ENCODE data around the gene DPP6. TPM values are rescaled to one million over a fixed set of nuclear protein-coding genes. Genes with fewer than 3 reads are reported as not detected.
A peak's percentile ranks its signal among the peaks of the same experiment; 100 is the strongest.

Gene DPP6
- total and polyA plus RNA-seq, 9 of the 15 experiments (the other 6 are each of a cell fraction or from before 2014, with no cell fraction given), result not detected

DNA sequence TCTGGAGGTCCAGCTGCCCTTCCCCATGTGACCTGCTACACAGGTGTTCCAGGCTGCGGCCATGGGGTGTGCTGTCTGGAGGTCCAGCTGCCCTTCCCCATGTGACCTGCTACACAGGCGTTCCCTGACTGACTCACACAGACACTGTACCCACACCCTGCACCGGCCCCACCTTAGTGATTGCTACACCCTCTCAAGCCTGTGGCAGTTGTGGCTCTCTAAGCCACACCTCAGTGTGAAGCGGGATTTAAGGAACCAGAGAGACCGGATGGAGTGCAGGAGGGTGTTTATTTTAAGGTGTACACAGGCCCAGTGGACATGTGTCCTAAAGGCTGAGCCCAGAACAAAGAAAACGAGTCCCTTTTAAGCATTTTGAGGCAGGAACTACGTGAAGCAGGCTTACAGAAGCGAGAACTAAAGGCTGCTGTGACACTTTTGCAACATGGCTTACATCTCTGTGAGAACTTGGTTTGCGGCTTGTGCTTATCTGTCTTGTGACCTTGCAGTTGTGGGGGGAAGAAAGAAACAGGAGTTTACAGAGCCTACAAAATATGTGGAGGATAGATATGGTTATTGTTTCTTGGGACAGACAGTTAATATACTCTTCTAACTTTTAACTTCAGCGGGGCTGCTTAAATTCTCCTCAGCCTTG is 624.4 kb downstream of the DPP6 start (continued):
- TF ChIP-seq, protein P1, sequence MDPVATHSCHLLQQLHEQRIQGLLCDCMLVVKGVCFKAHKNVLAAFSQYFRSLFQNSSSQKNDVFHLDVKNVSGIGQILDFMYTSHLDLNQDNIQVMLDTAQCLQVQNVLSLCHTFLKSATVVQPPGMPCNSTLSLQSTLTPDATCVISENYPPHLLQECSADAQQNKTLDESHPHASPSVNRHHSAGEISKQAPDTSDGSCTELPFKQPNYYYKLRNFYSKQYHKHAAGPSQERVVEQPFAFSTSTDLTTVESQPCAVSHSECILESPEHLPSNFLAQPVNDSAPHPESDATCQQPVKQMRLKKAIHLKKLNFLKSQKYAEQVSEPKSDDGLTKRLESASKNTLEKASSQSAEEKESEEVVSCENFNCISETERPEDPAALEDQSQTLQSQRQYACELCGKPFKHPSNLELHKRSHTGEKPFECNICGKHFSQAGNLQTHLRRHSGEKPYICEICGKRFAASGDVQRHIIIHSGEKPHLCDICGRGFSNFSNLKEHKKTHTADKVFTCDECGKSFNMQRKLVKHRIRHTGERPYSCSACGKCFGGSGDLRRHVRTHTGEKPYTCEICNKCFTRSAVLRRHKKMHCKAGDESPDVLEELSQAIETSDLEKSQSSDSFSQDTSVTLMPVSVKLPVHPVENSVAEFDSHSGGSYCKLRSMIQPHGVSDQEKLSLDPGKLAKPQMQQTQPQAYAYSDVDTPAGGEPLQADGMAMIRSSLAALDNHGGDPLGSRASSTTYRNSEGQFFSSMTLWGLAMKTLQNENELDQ (CRISPR knock-in tag; IDR thresholded peaks at IDR 0.05; ENCODE audit: borderline replicate concordance), result no peak
- TF ChIP-seq BRD9 (IDR thresholded peaks at IDR 0.05; ENCODE audit: low read depth, partially characterized antibody) (peak; percentile 92), ZNF830 (CRISPR knock-in tag; IDR thresholded peaks at IDR 0.05) (0 out of 2 replicates have a peak, but pooled peaks have one; percentile 55), RFX5 (IDR thresholded peaks at IDR 0.05; ENCODE audit: low read depth, low read length) (no peak), PHF8 (IDR thresholded peaks at IDR 0.05; ENCODE audit: borderline replicate concordance, low read length) (peak; percentile 43; the same call in 1 of the 2 replicates), ETV1 (tag; conservative IDR thresholded peaks at IDR 0.05; ENCODE audit: low read depth) (peak; percentile 74), ZNF57 (CRISPR knock-in tag; IDR thresholded peaks at IDR 0.05) (peak; percentile 89), POLR2H (tag; IDR thresholded peaks at IDR 0.05; ENCODE audit: low read depth) (peak; percentile 66; the same call in 1 of the 2 replicates), FOXA1 (IDR thresholded peaks at IDR 0.05; ENCODE audit: borderline replicate concordance) (no peak), KLF13 (tag; IDR thresholded peaks at IDR 0.05; ENCODE audit: borderline replicate concordance, low read depth) (peak; percentile 50; the same call in 1 of the 2 replicates), TRIM28 (IDR thresholded peaks at IDR 0.05) (peak; percentile 80; the same call in 1 of the 2 replicates)
- TF ChIP-seq, protein P2, sequence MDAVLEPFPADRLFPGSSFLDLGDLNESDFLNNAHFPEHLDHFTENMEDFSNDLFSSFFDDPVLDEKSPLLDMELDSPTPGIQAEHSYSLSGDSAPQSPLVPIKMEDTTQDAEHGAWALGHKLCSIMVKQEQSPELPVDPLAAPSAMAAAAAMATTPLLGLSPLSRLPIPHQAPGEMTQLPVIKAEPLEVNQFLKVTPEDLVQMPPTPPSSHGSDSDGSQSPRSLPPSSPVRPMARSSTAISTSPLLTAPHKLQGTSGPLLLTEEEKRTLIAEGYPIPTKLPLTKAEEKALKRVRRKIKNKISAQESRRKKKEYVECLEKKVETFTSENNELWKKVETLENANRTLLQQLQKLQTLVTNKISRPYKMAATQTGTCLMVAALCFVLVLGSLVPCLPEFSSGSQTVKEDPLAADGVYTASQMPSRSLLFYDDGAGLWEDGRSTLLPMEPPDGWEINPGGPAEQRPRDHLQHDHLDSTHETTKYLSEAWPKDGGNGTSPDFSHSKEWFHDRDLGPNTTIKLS (IDR thresholded peaks at IDR 0.05; ENCODE audit: borderline replicate concordance, low read depth), result peak; percentile 72; the same call in 1 of the 2 replicates
- TF ChIP-seq, protein P3, sequence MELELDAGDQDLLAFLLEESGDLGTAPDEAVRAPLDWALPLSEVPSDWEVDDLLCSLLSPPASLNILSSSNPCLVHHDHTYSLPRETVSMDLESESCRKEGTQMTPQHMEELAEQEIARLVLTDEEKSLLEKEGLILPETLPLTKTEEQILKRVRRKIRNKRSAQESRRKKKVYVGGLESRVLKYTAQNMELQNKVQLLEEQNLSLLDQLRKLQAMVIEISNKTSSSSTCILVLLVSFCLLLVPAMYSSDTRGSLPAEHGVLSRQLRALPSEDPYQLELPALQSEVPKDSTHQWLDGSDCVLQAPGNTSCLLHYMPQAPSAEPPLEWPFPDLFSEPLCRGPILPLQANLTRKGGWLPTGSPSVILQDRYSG (tag; conservative IDR thresholded peaks at IDR 0.05; ENCODE audit: low read depth), result 0 out of 2 replicates have a peak, but pooled peaks have one; percentile 40
- TF ChIP-seq, protein P4, sequence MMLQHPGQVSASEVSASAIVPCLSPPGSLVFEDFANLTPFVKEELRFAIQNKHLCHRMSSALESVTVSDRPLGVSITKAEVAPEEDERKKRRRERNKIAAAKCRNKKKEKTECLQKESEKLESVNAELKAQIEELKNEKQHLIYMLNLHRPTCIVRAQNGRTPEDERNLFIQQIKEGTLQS (IDR thresholded peaks at IDR 0.05), result peak; percentile 76
- TF ChIP-seq, protein P4 (CRISPR knock-in tag; conservative IDR thresholded peaks at IDR 0.05), result peak; percentile 78
- TF ChIP-seq, protein P5, sequence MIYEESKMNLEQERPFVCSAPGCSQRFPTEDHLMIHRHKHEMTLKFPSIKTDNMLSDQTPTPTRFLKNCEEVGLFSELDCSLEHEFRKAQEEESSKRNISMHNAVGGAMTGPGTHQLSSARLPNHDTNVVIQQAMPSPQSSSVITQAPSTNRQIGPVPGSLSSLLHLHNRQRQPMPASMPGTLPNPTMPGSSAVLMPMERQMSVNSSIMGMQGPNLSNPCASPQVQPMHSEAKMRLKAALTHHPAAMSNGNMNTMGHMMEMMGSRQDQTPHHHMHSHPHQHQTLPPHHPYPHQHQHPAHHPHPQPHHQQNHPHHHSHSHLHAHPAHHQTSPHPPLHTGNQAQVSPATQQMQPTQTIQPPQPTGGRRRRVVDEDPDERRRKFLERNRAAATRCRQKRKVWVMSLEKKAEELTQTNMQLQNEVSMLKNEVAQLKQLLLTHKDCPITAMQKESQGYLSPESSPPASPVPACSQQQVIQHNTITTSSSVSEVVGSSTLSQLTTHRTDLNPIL (CRISPR knock-in tag; IDR thresholded peaks at IDR 0.05), result no peak
